ENCODE measurements around the gene LHX6.

DNA sequence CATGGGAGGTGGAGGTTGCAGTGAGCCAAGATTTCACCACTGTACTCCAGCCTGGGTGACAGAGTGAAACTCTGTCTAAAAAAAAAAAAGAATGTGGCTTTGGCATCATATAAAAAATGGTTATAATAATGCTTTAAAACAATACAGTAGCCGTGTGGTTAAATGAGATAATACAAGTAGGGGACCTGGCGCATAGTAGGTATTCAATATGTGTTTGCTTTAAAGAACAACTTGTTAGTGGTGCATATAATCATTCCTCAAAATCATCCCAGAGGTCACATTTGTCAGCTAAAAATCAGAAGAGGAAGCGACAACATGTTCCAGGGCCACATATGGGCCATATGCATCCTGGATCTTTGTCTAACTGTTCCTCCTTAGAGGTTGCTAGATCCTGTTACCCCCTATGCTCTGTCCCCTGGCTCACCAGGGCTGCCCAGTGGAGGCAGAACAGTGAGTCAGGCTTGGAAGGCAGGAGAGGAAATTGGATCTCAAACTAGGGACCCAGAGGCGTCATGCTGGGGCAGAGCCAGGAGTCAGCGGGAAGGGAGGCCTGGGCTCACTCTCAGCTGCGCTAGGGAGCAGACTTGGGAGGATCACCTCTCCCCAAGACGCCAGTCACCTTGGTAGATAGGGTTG is 27.7 kb downstream of the LHX6 start:
- TF ChIP-seq, protein P1, sequence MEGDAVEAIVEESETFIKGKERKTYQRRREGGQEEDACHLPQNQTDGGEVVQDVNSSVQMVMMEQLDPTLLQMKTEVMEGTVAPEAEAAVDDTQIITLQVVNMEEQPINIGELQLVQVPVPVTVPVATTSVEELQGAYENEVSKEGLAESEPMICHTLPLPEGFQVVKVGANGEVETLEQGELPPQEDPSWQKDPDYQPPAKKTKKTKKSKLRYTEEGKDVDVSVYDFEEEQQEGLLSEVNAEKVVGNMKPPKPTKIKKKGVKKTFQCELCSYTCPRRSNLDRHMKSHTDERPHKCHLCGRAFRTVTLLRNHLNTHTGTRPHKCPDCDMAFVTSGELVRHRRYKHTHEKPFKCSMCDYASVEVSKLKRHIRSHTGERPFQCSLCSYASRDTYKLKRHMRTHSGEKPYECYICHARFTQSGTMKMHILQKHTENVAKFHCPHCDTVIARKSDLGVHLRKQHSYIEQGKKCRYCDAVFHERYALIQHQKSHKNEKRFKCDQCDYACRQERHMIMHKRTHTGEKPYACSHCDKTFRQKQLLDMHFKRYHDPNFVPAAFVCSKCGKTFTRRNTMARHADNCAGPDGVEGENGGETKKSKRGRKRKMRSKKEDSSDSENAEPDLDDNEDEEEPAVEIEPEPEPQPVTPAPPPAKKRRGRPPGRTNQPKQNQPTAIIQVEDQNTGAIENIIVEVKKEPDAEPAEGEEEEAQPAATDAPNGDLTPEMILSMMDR (conservative IDR thresholded peaks at IDR 0.05; ENCODE audit: low read depth in 2 of 2), result no peak
- TF ChIP-seq JUNB (IDR thresholded peaks at IDR 0.05; ENCODE audit: unreplicated experiment) (no peak), STAT1 (IDR thresholded peaks at IDR 0.05; ENCODE audit: unreplicated experiment) (no peak), EZH2 (IDR thresholded peaks at IDR 0.05; ENCODE audit: low read depth, unreplicated experiment) (no peak)

Data from GM23338 (cell line).